ENCODE results near the gene KLK14.

Gene KLK14

DNA sequence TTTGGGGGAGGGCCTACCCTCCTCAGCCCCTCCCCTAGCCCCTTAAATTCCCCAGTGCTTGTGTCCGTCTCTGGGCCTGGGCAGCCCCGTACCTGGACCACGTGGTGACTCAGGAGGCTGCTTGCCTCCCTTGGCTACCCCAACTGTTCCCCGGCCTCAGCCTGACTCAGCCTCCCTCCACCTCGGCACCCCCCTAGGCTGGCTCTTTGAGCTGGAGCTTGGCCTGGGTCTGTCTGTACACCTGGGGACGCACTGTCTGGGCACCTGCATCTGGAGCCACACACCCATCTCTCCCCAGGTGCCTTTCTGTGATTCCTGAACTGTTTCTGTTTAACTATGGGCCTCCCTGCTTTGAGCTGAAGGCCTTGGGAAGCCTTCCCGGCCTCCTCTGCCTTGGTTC is 1.8 kb upstream of the KLK14 start:
- Histone ChIP-seq H3K27ac (ENCODE audit: low read depth, low read length) (no peak overlapping the region), H3K9ac (ENCODE audit: low read length) (no peak overlapping the region), H3K4me1 (ENCODE audit: control insufficient read depth, insufficient read depth, low read length) (peaks cover 7% of the 10 kb centered on the region; the same call in 1 of the 2 replicates), H3K9me3 (ENCODE audit: control insufficient read depth, insufficient read depth, low read depth, low read length) (no peaks in the 10 kb centered on the region), H3K36me3 (ENCODE audit: control insufficient read depth, insufficient read depth, low read length) (no peaks in the 10 kb centered on the region), H3K27me3 (ENCODE audit: control insufficient read depth, insufficient read depth, low read length) (peaks cover 4% of the 10 kb centered on the region; the same call in 1 of the 2 replicates), H3K4me3 (ENCODE audit: low read depth, low read length) (no peak overlapping the region)

DNA sequence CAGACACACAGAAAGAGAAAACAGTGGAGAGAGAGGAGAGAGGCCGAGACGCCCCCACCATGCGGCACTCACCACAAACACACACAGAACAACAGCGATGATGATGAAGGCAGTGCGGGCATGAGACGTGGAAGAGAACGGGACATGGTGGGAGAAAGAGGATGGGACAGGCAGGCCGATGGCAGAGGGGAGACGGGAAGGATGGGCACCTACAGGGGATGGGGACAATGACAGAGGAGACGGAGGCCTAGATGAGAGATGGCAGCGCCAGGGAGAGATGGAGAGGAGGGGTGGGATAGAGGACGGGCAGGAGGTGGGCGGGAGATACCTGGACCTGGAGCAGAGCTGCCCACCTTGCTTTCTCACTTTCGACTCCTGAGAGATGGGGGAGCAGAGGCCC is 1.1 kb upstream of the KLK14 start:
- Histone ChIP-seq H3K36me3 (ENCODE audit: control insufficient read depth, insufficient read depth, low read length) (no peaks in the 10 kb centered on the region), H3K9me3 (ENCODE audit: control insufficient read depth, insufficient read depth, low read depth, low read length) (no peaks in the 10 kb centered on the region), H3K27me3 (ENCODE audit: control insufficient read depth, insufficient read depth, low read length) (peaks cover 4% of the 10 kb centered on the region; the same call in 1 of the 2 replicates), H3K4me3 (ENCODE audit: low read depth, low read length) (no peak overlapping the region), H3K9ac (ENCODE audit: low read length) (no peak overlapping the region), H3K27ac (ENCODE audit: low read depth, low read length) (no peak overlapping the region), H3K4me1 (ENCODE audit: control insufficient read depth, insufficient read depth, low read length) (peaks cover 7% of the 10 kb centered on the region; the same call in 1 of the 2 replicates)

DNA sequence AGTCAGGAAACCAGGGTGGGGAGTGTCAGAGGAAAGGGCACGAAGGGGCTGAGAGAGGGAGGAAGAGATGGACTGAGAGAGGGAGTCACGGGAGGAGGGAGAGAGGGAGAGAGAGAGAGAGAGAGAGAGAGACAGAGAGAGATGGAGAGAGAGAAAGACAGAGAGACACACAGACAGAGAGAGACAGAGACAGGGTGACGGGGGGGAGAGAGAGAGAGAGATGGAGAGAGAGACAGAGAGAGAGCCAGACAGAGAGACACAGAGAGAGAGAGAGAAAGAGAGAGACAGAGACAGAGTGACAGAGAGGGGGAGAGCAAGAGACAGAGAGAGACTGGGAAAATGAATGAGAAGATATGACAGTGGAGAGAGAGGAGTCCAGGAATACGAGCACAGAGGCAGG is 494 bp upstream of the KLK14 start:
- Histone ChIP-seq H3K4me3 (ENCODE audit: low read depth, low read length) (no peak overlapping the region), H3K27ac (ENCODE audit: low read depth, low read length) (no peak overlapping the region), H3K9ac (ENCODE audit: low read length) (no peak overlapping the region), H3K9me3 (ENCODE audit: control insufficient read depth, insufficient read depth, low read depth, low read length) (no peaks in the 10 kb centered on the region), H3K4me1 (ENCODE audit: control insufficient read depth, insufficient read depth, low read length) (peaks cover 7% of the 10 kb centered on the region; the same call in 1 of the 2 replicates), H3K27me3 (ENCODE audit: control insufficient read depth, insufficient read depth, low read length) (peaks cover 4% of the 10 kb centered on the region; the same call in 1 of the 2 replicates), H3K36me3 (ENCODE audit: control insufficient read depth, insufficient read depth, low read length) (no peaks in the 10 kb centered on the region)

DNA sequence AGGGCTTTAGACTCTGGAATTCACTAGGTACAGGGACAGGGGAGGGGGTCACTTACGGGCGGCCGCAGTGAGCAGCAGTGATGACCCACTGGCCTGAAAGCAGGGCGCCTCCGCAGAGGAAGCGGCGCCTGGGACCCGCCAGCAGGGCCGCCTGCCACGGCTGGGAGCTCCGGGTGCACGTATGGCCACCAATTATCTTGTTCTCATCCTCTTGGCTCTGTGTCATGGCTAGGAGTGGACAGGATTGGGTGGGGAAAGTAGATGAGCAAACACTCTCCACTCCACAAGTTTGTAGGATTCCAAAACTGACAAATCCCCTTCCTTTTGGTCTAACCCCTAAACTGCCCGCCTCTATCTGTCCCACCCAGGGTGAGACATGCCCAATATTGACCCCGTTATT is 1.2 kb downstream of the KLK14 start:
- H3K4me3 ChIP-seq (ENCODE audit: low read depth, low read length): no peak overlapping the region
- H3K27ac ChIP-seq (ENCODE audit: low read depth, low read length): no peak overlapping the region
- no peak overlapping the region for H3K9ac ChIP-seq (ENCODE audit: low read length)
- peaks cover 4% of the 10 kb centered on the region; the same call in 1 of the 2 replicates for H3K27me3 ChIP-seq (ENCODE audit: control insufficient read depth, insufficient read depth, low read length)
- H3K9me3 ChIP-seq (ENCODE audit: control insufficient read depth, insufficient read depth, low read depth, low read length): no peaks in the 10 kb centered on the region
- no peaks in the 10 kb centered on the region for H3K36me3 ChIP-seq (ENCODE audit: control insufficient read depth, insufficient read depth, low read length)
- H3K4me1 ChIP-seq (ENCODE audit: control insufficient read depth, insufficient read depth, low read length): peaks cover 10% of the 10 kb centered on the region; the same call in 1 of the 2 replicates

DNA sequence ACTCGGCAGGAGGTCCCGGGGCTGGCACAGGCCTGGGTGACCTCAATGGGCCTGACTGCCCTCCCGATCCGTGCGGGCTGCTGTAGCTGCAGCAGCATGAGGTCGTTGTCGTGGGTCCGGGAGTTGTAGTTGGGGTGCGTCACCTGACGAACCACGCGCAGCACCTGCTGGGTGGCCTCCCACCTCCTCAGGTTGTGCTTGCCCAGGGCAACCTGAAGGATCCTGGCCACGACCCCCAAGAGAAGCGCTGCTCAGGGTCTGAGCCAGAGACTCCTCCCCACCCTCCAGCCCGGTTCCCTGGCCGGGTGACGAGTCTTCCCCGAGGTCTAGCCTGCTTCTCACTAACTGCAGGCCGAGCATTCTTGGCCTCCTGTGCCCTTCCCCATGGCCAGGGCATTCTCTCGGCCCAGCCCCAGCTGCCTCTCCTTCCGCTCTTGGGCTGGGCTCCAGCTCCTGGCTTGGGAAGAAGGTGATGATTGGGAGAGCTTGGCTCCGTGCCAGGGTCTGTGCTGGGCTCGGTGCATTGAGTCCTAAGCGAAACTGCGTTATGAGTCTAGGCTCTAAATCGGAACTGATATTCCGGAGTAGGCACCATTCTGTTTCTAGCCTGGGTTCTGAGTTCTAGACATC is 3.1 kb downstream of the KLK14 start:
- Histone ChIP-seq H3K27ac (ENCODE audit: low read depth, low read length) (no peak overlapping the region), H3K27me3 (ENCODE audit: control insufficient read depth, insufficient read depth, low read length) (peaks cover 4% of the 10 kb centered on the region; the same call in 1 of the 2 replicates), H3K36me3 (ENCODE audit: control insufficient read depth, insufficient read depth, low read length) (no peaks in the 10 kb centered on the region), H3K9ac (ENCODE audit: low read length) (no peak overlapping the region), H3K9me3 (ENCODE audit: control insufficient read depth, insufficient read depth, low read depth, low read length) (no peaks in the 10 kb centered on the region), H3K4me1 (ENCODE audit: control insufficient read depth, insufficient read depth, low read length) (peaks cover 10% of the 10 kb centered on the region; the same call in 1 of the 2 replicates), H3K4me3 (ENCODE audit: low read depth, low read length) (no peak overlapping the region)

DNA sequence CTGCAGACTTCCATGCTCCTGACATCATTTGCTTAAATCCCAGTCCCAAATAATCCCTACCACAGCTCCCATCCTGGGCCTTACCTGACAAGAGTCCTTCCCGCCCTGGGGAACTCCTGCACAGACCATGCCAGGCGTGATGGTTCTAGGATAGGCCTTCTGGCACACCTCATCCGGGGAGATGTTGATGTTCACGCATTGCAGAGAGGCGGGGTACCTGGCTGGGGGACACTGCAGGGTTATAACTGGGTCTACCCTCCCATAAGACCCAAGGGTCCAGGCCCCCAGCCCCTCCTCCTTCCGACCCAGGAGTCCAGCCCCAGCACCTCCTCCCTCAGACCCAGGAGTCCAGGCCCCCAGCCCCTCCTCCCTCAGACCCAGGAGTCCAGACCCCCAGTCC is 4.0 kb downstream of the KLK14 start:
- H3K27me3 ChIP-seq (ENCODE audit: control insufficient read depth, insufficient read depth, low read length): peaks cover 4% of the 10 kb centered on the region; the same call in 1 of the 2 replicates
- H3K4me1 ChIP-seq (ENCODE audit: control insufficient read depth, insufficient read depth, low read length): peaks cover 10% of the 10 kb centered on the region; the same call in 1 of the 2 replicates
- H3K27ac ChIP-seq (ENCODE audit: low read depth, low read length): no peak overlapping the region
- H3K9me3 ChIP-seq (ENCODE audit: control insufficient read depth, insufficient read depth, low read depth, low read length): no peaks in the 10 kb centered on the region
- H3K36me3 ChIP-seq (ENCODE audit: control insufficient read depth, insufficient read depth, low read length): no peaks in the 10 kb centered on the region
- no peak overlapping the region for H3K9ac ChIP-seq (ENCODE audit: low read length)
- H3K4me3 ChIP-seq (ENCODE audit: low read depth, low read length): no peak overlapping the region

DNA sequence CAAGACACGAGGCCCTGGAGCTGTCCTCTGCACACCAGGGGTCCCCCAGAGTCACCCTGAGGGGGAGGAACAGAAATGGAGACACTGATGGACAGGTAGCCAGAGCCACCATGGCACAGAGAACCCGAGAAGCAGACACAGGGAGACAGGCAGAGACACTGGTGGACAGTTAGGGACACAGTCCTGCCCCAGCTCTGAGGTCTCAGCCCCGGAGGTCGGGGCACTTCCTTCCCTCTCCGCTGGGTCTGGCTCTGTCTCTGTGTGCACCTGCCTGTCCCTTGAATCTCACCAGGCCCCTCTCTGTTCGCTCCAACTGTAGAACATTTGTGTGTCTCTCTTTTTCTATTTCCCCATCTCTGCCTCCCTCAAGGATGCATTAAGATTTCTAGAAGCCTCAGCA is 4.6 kb downstream of the KLK14 start:
- Histone ChIP-seq H3K4me3 (ENCODE audit: low read depth, low read length) (no peak overlapping the region), H3K9ac (ENCODE audit: low read length) (no peak overlapping the region), H3K27ac (ENCODE audit: low read depth, low read length) (no peak overlapping the region), H3K27me3 (ENCODE audit: control insufficient read depth, insufficient read depth, low read length) (peaks cover under 1% of the 10 kb centered on the region; the same call in 1 of the 2 replicates), H3K4me1 (ENCODE audit: control insufficient read depth, insufficient read depth, low read length) (peaks cover 10% of the 10 kb centered on the region; the same call in 1 of the 2 replicates), H3K9me3 (ENCODE audit: control insufficient read depth, insufficient read depth, low read depth, low read length) (peaks cover 3% of the 10 kb centered on the region; the same call in 1 of the 2 replicates), H3K36me3 (ENCODE audit: control insufficient read depth, insufficient read depth, low read length) (no peaks in the 10 kb centered on the region)

DNA sequence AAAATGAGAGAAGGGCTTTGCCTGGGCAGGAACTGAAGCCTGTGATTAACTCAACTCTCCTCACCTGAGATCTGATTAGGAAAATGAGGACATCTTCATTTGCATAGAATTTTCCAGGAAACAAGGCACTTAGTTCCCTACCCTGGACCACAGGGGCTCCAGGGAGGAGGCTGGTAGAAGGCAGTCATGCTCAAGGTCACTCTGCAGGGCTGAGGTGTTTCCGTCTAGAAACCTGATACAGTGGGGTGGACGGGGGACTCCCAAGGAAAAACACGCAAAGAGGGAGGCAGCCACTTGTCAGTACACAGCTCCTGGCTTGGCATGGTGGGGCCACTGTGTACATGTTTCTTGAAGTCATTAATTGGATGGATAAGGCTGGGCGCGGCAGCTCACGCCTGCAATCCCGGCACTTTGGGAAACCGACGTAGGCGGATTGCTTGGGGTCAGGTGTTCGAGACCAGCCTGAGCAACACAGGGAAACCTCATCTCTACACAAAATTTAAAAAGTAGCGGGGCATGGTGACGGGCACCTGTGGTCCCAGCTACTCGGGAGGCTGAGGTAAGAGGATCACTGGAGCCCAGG is 6.0 kb downstream of the KLK14 start:
- H3K36me3 ChIP-seq (ENCODE audit: control insufficient read depth, insufficient read depth, low read length): no peaks in the 10 kb centered on the region
- peaks cover 5% of the 10 kb centered on the region; the same call in 1 of the 2 replicates for H3K9me3 ChIP-seq (ENCODE audit: control insufficient read depth, insufficient read depth, low read depth, low read length)
- H3K27me3 ChIP-seq (ENCODE audit: control insufficient read depth, insufficient read depth, low read length): no peaks in the 10 kb centered on the region
- no peak overlapping the region for H3K27ac ChIP-seq (ENCODE audit: low read depth, low read length)
- H3K4me3 ChIP-seq (ENCODE audit: low read depth, low read length): no peak overlapping the region
- H3K4me1 ChIP-seq (ENCODE audit: control insufficient read depth, insufficient read depth, low read length): peaks cover 6% of the 10 kb centered on the region; the same call in 1 of the 2 replicates
- H3K9ac ChIP-seq (ENCODE audit: low read length): no peak overlapping the region

DNA sequence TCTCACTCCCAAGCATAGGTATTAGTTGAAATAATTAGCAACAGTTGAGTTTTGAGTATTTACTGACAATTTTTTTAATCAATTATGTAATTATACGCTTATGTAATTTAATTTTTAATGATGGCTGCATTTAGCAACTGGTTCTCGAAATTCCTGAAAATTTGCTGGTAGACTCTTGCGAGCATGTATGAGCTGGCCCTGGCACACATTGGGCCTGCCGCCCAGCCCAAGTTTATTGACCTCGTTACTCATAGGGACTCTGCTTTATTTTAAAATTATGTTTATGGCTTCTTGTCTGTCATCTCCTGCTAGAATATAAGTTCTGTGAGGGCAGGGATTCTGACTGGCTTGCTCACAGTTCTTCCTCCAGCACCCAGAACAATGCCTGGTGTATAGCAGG is 6.7 kb downstream of the KLK14 start:
- Histone ChIP-seq H3K9ac (ENCODE audit: low read length) (no peak overlapping the region), H3K9me3 (ENCODE audit: control insufficient read depth, insufficient read depth, low read depth, low read length) (peaks cover 5% of the 10 kb centered on the region; the same call in 1 of the 2 replicates), H3K27ac (ENCODE audit: low read depth, low read length) (no peak overlapping the region), H3K27me3 (ENCODE audit: control insufficient read depth, insufficient read depth, low read length) (no peaks in the 10 kb centered on the region), H3K36me3 (ENCODE audit: control insufficient read depth, insufficient read depth, low read length) (no peaks in the 10 kb centered on the region), H3K4me3 (ENCODE audit: low read depth, low read length) (no peak overlapping the region), H3K4me1 (ENCODE audit: control insufficient read depth, insufficient read depth, low read length) (peaks cover 6% of the 10 kb centered on the region; the same call in 1 of the 2 replicates)

DNA sequence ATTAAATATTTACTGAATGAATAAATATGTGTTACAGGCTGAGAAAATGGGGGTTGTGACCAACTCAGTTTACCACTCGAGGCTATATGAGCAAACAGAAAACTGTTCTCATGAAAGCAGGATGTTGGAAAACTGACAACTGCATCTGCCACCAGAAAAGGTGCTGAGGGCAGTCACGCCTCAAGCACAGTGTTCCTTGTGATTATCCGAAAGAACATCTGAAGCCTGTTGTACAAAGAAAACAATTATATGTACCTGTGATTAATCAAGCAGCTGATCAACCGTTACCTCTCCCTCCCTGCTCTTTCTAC is 11.6 kb downstream of the KLK14 start:
- Histone ChIP-seq H3K36me3 (ENCODE audit: control insufficient read depth, insufficient read depth, low read length) (no peaks in the 10 kb centered on the region), H3K9ac (ENCODE audit: low read length) (no peak overlapping the region), H3K27ac (ENCODE audit: low read depth, low read length) (no peak overlapping the region), H3K4me3 (ENCODE audit: low read depth, low read length) (no peak overlapping the region), H3K27me3 (ENCODE audit: control insufficient read depth, insufficient read depth, low read length) (peaks cover 6% of the 10 kb centered on the region; the same call in 1 of the 2 replicates), H3K9me3 (ENCODE audit: control insufficient read depth, insufficient read depth, low read depth, low read length) (peaks cover 7% of the 10 kb centered on the region; the same call in 1 of the 2 replicates), H3K4me1 (ENCODE audit: control insufficient read depth, insufficient read depth, low read length) (0 out of 2 replicates have a peak, but pooled peaks cover 2% of the 10 kb centered on the region)

DNA sequence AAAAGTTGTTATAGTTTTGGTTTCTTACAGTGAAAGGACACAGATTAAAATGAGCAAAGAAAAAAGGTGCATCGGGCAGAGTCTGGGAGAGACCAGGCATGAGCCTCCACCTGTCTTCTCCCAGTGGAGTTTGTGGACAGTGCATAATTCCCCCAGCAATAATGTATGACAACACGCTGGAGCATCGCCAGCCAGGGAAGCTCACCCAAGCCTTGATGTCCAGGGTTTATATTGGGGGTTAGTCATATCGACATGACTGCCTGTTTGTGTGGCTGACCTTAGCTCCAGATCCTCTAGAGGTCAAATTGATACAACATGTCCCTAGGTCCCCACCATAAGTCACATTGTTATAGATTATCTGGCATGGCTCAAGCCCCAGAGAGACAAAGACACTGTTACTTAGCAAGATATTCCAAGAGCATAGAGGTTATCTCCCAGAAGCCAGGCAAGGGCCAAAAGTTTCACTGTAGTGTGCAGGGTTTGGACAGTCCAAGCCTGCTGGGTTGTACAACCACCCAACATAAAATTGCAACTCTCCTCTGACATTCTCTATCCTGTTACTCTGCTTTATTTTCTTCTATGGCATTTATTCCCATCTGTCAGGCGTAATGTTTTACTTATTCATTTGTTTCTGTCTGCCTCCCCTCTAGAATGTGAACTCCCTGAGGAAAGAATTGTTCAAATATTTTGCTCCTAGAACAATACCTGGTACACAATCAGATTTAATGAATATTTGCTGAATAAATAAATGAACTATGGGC is 12.2 kb downstream of the KLK14 start:
- no peaks in the 10 kb centered on the region for H3K36me3 ChIP-seq (ENCODE audit: control insufficient read depth, insufficient read depth, low read length)
- peaks cover 7% of the 10 kb centered on the region; the same call in 1 of the 2 replicates for H3K9me3 ChIP-seq (ENCODE audit: control insufficient read depth, insufficient read depth, low read depth, low read length)
- H3K27me3 ChIP-seq (ENCODE audit: control insufficient read depth, insufficient read depth, low read length): peaks cover 11% of the 10 kb centered on the region; the same call in 1 of the 2 replicates
- H3K9ac ChIP-seq (ENCODE audit: low read length): no peak overlapping the region
- no peak overlapping the region for H3K27ac ChIP-seq (ENCODE audit: low read depth, low read length)
- H3K4me3 ChIP-seq (ENCODE audit: low read depth, low read length): no peak overlapping the region
- peaks cover 7% of the 10 kb centered on the region; the same call in 1 of the 2 replicates for H3K4me1 ChIP-seq (ENCODE audit: control insufficient read depth, insufficient read depth, low read length)

All from HUES6 (cell line).